ENCODE measurements around the gene CCR1. TPM values are rescaled to one million over a fixed set of nuclear protein-coding genes. Genes with fewer than 3 reads are reported as not detected.

CCR1 gene
- total RNA-seq, 1 experiment from 2014 or later, result not detected

- no peak for DNase-seq (ENCODE audit: low spot score)
- Histone ChIP-seq H3K4me1 (ENCODE audit: insufficient read depth, low read length, poor library complexity, severe bottlenecking) (no peaks in the 10 kb centered on the region), H3K27me3 (replicated peaks; ENCODE audit: insufficient read depth, low read depth, low read length, poor library complexity) (no peaks in the 10 kb centered on the region), H3K27ac (ENCODE audit: low read depth, low read length, poor library complexity, severe bottlenecking) (no peak overlapping the region), H3K9me3 (ENCODE audit: low read depth, low read length, poor library complexity, severe bottlenecking) (no peaks in the 10 kb centered on the region), H3K36me3 (ENCODE audit: insufficient read depth, low read length, poor library complexity, severe bottlenecking) (no peaks in the 10 kb centered on the region), H3K4me3 (ENCODE audit: low read depth, low read length, poor library complexity, severe bottlenecking) (no peak overlapping the region)
- intact Hi-C loops (cut with micrococcal nuclease; ENCODE audit: unreplicated experiment), result no loop called here
- BruUV-seq (replicated peaks), result no TSS peak
- ChIA-PET POLR2A (ENCODE audit: low non-redundant PET) (no interaction called here), CTCF (no interaction called here)
- TF ChIP-seq EZH2 (IDR thresholded peaks at IDR 0.05; ENCODE audit: borderline replicate concordance, low read depth, low read length, poor library complexity, severe bottlenecking) (no peak), CTCF (conservative IDR thresholded peaks at IDR 0.05; ENCODE audit: low read depth, low read length) (no peak)
Observed at GRCh38 chr3:46192939-46193338, 15.2 kb downstream of the CCR1 start.

GRCh38 chr3:46191730-46192129 is 16.4 kb downstream of the CCR1 start:
- no peak overlapping the region for H3K4me3 ChIP-seq (ENCODE audit: low read depth, low read length, poor library complexity, severe bottlenecking)
- no peaks in the 10 kb centered on the region for H3K36me3 ChIP-seq (ENCODE audit: insufficient read depth, low read length, poor library complexity, severe bottlenecking)
- no peak for TF ChIP-seq CTCF (conservative IDR thresholded peaks at IDR 0.05; ENCODE audit: low read depth, low read length)
- no peak for TF ChIP-seq EZH2 (IDR thresholded peaks at IDR 0.05; ENCODE audit: borderline replicate concordance, low read depth, low read length, poor library complexity, severe bottlenecking)
- no peaks in the 10 kb centered on the region for H3K27me3 ChIP-seq (replicated peaks; ENCODE audit: insufficient read depth, low read depth, low read length, poor library complexity)
- intact Hi-C loops (cut with micrococcal nuclease; ENCODE audit: unreplicated experiment), result no loop called here
- no peak overlapping the region for H3K27ac ChIP-seq (ENCODE audit: low read depth, low read length, poor library complexity, severe bottlenecking)
- no peaks in the 10 kb centered on the region for H3K4me1 ChIP-seq (ENCODE audit: insufficient read depth, low read length, poor library complexity, severe bottlenecking)
- BruUV-seq (replicated peaks), result no TSS peak
- ChIA-PET CTCF (no interaction called here), POLR2A (ENCODE audit: low non-redundant PET) (no interaction called here)
- H3K9me3 ChIP-seq (ENCODE audit: low read depth, low read length, poor library complexity, severe bottlenecking), result no peaks in the 10 kb centered on the region
- no peak for DNase-seq (ENCODE audit: low spot score)

GRCh38 chr3:46188708-46189107 is 19.4 kb downstream of the CCR1 start:
- no peaks in the 10 kb centered on the region for H3K4me1 ChIP-seq (ENCODE audit: insufficient read depth, low read length, poor library complexity, severe bottlenecking)
- H3K27ac ChIP-seq (ENCODE audit: low read depth, low read length, poor library complexity, severe bottlenecking), result no peak overlapping the region
- H3K4me3 ChIP-seq (ENCODE audit: low read depth, low read length, poor library complexity, severe bottlenecking), result no peak overlapping the region
- H3K9me3 ChIP-seq (ENCODE audit: low read depth, low read length, poor library complexity, severe bottlenecking), result no peaks in the 10 kb centered on the region
- no peak for TF ChIP-seq CTCF (conservative IDR thresholded peaks at IDR 0.05; ENCODE audit: low read depth, low read length)
- TF ChIP-seq EZH2 (IDR thresholded peaks at IDR 0.05; ENCODE audit: borderline replicate concordance, low read depth, low read length, poor library complexity, severe bottlenecking), result no peak
- H3K36me3 ChIP-seq (ENCODE audit: insufficient read depth, low read length, poor library complexity, severe bottlenecking), result no peaks in the 10 kb centered on the region
- ChIA-PET POLR2A (ENCODE audit: low non-redundant PET) (no interaction called here), CTCF (no interaction called here)
- BruUV-seq (replicated peaks), result no TSS peak
- DNase-seq (ENCODE audit: low spot score), result no peak
- intact Hi-C loops (cut with micrococcal nuclease; ENCODE audit: unreplicated experiment), result no loop called here
- no peaks in the 10 kb centered on the region for H3K27me3 ChIP-seq (replicated peaks; ENCODE audit: insufficient read depth, low read depth, low read length, poor library complexity)
